GM18505 (cell line): Measurements from ENCODE around the gene VWA5B1.

Experiments used
- ATAC-seq: cut with Tn5 transposase; IDR thresholded peaks from one replicate; pipeline ENCODE4 v1.9.1; 2021; ENCODE audit not compliant: unreplicated experiment
- POLR2A ChIP-seq: IDR thresholded peaks from 4 replicates; pipeline ENCODE4 v1.6.1; 2011; ENCODE audit warnings: borderline replicate concordance; ENCODE audit not compliant: insufficient read depth, insufficient read length; ENCODE audit errors: extremely low read depth

The VWA5B1 gene

DNA sequence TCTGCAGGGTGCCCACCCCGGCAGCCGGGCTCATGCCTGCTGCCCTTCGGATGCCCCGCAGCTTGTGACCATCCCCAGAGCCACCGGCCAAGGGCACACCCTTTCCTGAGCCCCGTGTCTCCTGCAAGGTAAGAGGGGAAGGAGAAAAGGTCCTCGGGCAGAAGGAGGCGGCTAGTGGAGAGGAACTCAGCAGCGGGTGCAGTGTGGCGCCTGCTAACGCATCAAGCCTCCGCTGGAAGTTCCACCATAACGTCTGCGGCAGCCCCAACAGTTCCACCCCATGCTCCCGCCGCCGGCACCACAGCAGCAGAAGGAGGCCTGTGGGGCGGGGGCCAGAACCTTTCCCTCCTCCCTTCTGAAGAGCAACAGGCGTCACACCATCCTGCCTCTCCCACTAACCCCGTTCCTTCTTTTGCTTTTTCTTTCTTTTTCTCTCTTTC is 990 bp downstream of the VWA5B1 start:
- ATAC-seq: no peak
- TF ChIP-seq POLR2A: no peak

DNA sequence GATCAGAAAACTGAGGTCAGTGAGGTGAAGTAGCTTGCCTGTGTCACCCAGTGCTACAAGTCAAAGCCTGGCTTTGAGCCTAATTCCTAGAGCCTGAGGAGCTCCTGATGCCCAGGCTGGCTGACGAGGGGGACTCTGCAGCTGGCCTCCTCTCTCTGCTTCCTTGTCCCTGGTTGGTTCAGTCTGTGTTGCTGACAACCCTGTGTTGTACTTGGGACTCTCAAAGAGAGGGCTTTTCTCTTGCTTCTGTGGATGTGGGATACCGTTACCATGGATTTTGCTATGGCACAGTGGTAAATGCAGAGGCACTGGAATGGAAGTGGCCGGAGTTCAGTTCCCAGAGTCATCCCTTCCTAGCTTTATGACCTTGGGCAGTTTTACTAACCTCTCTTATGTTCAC is 8.0 kb downstream of the VWA5B1 start:
- ATAC-seq: no peak
- TF ChIP-seq POLR2A: no peak

GRCh38 chr1:20301463-20302107 is 10.9 kb downstream of the VWA5B1 start:
- TF ChIP-seq POLR2A: no peak
- ATAC-seq: no peak

GRCh38 chr1:20302108-20302471 is 11.4 kb downstream of the VWA5B1 start:
- ATAC-seq: no peak
- TF ChIP-seq POLR2A: no peak

DNA sequence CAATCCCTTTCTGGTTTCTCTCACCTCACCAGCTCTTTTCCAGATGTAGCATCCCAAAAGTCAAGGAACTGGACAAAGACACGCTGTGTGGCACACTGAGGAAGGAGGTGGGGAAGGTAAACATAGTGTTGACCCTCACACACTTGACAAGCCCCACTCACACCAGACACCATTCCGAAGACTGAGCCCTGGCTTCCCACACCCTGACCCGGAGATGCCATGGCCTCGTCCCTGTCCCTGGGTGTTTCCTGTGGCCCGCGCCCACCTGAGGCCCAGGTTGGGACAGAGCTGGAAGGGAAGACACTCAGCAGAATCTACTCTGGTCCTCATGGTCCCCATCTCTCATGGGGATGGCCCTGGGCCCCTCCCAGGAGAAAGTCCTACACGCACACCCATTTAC is 16.4 kb downstream of the VWA5B1 start:
- no peak for ATAC-seq

DNA sequence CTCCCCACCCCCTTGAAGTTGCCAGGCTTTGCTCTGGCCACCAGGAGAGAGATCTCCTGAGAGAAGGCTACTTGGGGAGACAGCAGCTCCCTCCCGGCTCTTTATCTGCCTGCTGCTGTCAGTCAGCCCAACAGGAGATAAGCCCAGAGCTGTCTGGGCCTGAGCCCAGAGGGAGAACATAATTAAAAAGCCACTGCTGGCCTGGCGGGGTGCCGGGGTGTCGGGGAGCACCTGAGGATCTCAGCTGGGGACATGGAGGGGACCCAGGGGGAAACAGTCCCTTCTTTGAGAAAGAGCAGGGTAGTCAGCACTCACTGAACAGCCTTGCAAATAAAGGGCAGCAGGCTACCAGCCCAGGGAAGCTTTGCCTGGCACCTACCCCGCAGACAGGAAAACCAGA is 17.9 kb downstream of the VWA5B1 start:
- TF ChIP-seq POLR2A: no peak
- no peak for ATAC-seq

More for the DNA sequence above, 16.4 kb downstream of the VWA5B1 start:
- no peak for TF ChIP-seq POLR2A

DNA sequence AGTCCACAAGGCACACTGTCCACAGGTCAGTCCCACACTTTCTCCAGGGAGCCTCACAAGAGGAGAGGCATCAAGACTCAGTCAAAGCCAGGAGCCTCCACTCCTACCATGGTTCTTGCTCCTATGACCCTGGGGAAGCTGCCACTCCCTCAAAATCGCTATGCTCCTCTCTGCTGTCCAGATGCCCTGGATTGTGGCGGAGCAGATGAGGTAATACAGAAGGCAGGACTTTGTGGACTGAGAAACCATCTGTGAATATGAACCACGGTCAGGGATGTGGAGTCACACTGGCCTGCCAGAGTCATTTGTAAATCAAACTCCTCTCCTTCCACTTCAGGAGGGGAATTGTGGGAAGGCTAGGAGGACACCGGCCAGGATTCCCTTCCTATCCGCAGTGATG is 20.6 kb downstream of the VWA5B1 start:
- no peak for ATAC-seq
- no peak for TF ChIP-seq POLR2A

- ATAC-seq: no peak
- TF ChIP-seq POLR2A: no peak
Measured at GRCh38 chr1:20312310-20312709, 21.6 kb downstream of the VWA5B1 start.

DNA sequence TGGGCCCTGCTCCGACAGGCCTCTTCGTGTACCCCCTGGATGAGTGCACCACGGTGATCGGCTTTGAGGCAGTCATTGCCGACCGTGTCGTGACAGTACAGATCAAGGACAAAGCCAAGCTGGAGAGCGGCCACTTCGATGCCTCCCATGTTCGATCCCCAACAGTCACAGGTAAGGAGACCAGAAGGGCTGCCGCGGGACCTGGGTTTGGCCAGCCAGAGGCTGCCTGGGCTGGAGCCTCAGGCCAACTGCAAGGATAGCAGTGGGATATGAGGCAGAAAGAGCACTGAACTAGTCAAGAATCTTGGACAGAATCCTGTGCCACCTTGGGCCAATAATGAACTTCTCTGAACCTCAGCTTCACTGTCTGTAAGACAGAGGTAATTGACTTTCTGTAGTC is 22.1 kb downstream of the VWA5B1 start:
- TF ChIP-seq POLR2A: no peak
- no peak for ATAC-seq

DNA sequence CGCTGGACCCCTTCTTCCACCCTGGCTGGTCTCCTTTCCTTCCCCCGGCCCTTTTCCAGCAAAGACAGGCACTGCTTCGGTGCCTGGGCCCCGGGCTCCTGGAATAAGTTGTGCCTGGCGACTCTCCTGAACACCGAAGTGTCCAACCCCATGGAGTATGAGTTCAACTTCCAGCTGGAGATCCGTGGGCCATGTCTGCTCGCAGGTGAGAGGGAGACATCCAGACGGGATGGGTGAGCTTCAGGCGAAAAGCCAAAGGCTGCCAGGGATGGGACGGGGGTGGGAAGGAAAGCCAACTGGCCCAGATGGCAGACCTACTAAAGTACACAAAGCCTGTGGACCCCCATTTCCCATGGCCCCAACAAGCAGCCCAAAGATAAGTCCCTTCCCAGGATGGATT is 26.8 kb downstream of the VWA5B1 start:
- ATAC-seq: no peak
- TF ChIP-seq POLR2A: no peak

GRCh38 chr1:20318521-20318920 is 27.8 kb downstream of the VWA5B1 start:
- TF ChIP-seq POLR2A: no peak
- ATAC-seq: no peak

DNA sequence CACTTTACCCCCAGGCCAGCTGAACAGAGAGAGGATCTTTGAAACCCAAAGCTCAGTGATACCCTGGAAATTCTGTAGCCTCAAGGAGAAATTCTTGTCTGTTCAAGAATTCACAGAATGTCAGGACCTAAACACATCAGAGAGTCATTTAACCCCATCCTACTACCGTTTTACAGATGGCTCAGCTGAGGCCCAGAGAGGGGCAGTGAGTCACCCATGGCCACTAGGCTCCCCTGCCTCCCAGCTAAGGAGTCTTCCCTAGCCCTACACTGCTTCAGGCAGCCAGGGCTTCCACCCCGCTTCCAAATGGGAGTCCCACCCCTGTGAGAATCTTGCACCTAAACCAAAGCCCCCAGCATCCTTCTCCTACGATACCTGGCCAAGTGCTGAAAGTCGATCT is 28.3 kb downstream of the VWA5B1 start:
- no peak for ATAC-seq
- TF ChIP-seq POLR2A: no peak

DNA sequence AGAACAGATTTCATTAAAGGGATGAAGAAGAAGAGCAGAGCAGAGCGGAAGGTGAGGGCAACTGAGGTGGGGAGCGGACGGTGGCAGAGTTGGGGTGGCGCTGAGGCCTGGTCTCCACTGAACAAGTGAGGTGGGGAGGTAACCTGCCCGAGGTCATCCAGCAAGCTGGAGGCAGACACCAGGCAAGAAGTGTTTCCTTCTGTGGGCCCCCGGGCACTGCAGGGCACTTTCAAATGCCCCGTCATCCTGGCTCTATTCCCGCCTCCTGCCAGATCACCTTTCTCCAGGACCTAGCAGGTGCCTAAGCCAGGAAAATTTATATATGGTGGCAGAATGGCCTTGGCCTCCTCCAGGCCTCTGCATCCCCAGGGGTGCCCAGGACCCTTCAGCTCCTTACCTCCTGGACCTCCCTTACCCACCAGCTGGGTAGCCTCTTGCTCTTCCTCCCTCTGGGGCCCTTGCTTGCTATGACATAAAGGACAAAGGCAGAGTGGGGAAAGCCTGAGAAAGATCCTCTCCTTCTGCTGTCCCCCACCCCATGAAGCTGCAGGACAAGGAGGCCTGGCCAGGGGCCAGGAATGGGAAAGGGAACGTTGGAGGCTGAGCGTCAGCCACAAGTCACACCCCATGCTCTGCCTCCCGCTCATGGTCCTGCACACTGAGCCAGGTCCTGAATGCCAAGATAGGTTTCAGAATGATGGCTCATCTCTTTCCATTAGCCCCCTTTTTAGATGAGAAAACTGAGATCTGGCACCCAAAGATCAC is 29.0 kb downstream of the VWA5B1 start:
- TF ChIP-seq POLR2A: no peak
- no peak for ATAC-seq

- ATAC-seq: no peak
- no peak for TF ChIP-seq POLR2A
Measured at GRCh38 chr1:20320704-20321103, 30.0 kb downstream of the VWA5B1 start.
